ENCODE data around the gene IGSF9B. TPM values are rescaled to one million over a fixed set of nuclear protein-coding genes. Genes with fewer than 3 reads are reported as not detected.

Gene IGSF9B
- total and polyA plus RNA-seq, 2 of the 13 experiments (the other 11 are each of a cell fraction or from before 2014, with no cell fraction given) = not detected

DNA sequence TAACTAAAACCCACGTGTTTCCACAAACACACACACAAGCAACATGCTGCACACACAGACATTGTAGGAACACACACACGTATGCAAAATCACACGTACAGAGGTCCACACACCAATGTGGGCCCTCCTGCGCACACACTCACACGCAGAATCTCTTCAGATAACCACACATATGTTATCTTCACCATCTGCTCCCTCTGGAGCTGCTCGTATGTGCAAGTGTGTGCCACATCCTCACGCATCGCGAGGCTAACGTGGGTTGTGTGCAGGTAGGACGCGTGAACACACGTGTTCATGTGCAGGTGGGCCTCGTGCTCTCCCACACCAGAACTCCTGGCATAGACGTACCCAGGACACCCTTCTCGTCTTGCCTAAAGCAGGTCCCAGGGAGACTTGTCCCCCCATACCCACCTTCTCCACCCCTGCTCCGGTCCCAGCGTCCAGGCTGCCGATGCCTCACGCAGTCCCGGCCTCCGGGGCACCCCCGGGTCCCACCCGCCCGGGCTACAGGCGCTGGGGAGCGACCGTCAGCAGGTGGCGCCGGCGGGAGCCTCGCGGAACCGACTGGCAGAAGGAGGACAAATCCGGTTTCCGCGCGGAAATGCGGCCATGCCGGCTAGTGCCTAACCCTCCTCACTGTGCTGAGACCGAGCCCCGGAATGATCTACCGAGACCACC, 10.3 kb upstream of the IGSF9B start:
- Histone ChIP-seq H4K20me1 (ENCODE audit: insufficient read depth, low read length) (no peaks in the 10 kb centered on the region), H3K4me2 (ENCODE audit: low read depth, low read length) (no peak overlapping the region), H3K79me2 (ENCODE audit: insufficient read depth, low read length) (no peaks in the 10 kb centered on the region), H3K4me3 (replicated peaks in 1 of 3; ENCODE audit: insufficient read depth in 1 of 3, low read depth in 2 of 3, low read length in 3 of 3) (no peak overlapping the region), H3K9me3 (ENCODE audit: low read length) (no peaks in the 10 kb centered on the region), H3K9ac (ENCODE audit: insufficient read depth, low read depth, low read length) (no peak overlapping the region), H2AFZ (ENCODE audit: low read length) (no peak overlapping the region), H3K36me3 (replicated peaks in 1 of 2; ENCODE audit: control insufficient read depth in 1 of 2, insufficient read depth in 2 of 2, low read length in 2 of 2) (no peaks in the 10 kb centered on the region), H3K27ac (ENCODE audit: extremely low read length, insufficient read depth, low read length) (no peak overlapping the region), H3K4me1 (ENCODE audit: insufficient read depth, low read length) (no peaks in the 10 kb centered on the region), H3K27me3 (ENCODE audit: control insufficient read depth in 1 of 2, insufficient read depth in 2 of 2, low read length in 2 of 2) (peaks cover 8 to 34% of the 10 kb centered on the region in 2 experiments; a peak in 3 of 5 replicates)
- no peak for DNase-seq (ENCODE audit: low spot score)
- 60% methylated on average over 18 of the region's 43 CpGs for WGBS (ENCODE audit: low lambda C conversion rate)
- ChIA-PET POLR2A (no interaction called here), CTCF (ENCODE audit: low intra/inter-chr PET ratio, low total read pairs) (no interaction called here)
- no peak for FAIRE-seq
- ATAC-seq = peak; percentile 37
- intact Hi-C loops (cut with micrococcal nuclease; ENCODE audit: unreplicated experiment) = no loop called here
- no TSS peak for BruUV-seq (replicated peaks)
- in situ Hi-C loops (cut with HindIII; ENCODE audit: extremely low pct_ligation_motif_present, low pct_unique_long_range_greater_than_20kb) = no loop called here
- TF ChIP-seq ZNF546 (CRISPR knock-in tag; conservative IDR thresholded peaks at IDR 0.05) = no peak
- TF ChIP-seq ZNF337 (CRISPR knock-in tag; IDR thresholded peaks at IDR 0.05; ENCODE audit: borderline replicate concordance, low read depth) = no peak
- no peak for TF ChIP-seq THAP9 (CRISPR knock-in tag; IDR thresholded peaks at IDR 0.05; ENCODE audit: borderline replicate concordance)
- TF ChIP-seq THAP11 (CRISPR knock-in tag; IDR thresholded peaks at IDR 0.05) = no peak
- no peak for TF ChIP-seq POLR2AphosphoS2 (IDR thresholded peaks at IDR 0.05; ENCODE audit: low read depth, low read length)
- no peak for TF ChIP-seq ZNF432 (CRISPR knock-in tag; IDR thresholded peaks at IDR 0.05; ENCODE audit: borderline replicate concordance)
- TF ChIP-seq, protein P1, sequence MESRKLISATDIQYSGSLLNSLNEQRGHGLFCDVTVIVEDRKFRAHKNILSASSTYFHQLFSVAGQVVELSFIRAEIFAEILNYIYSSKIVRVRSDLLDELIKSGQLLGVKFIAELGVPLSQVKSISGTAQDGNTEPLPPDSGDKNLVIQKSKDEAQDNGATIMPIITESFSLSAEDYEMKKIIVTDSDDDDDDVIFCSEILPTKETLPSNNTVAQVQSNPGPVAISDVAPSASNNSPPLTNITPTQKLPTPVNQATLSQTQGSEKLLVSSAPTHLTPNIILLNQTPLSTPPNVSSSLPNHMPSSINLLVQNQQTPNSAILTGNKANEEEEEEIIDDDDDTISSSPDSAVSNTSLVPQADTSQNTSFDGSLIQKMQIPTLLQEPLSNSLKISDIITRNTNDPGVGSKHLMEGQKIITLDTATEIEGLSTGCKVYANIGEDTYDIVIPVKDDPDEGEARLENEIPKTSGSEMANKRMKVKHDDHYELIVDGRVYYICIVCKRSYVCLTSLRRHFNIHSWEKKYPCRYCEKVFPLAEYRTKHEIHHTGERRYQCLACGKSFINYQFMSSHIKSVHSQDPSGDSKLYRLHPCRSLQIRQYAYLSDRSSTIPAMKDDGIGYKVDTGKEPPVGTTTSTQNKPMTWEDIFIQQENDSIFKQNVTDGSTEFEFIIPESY (CRISPR knock-in tag; IDR thresholded peaks at IDR 0.05) = 0 out of 2 replicates have a peak, but pooled peaks have one; percentile 50
- TF ChIP-seq ADNP (CRISPR knock-in tag; IDR thresholded peaks at IDR 0.05) = no peak
- TF ChIP-seq, protein P2, sequence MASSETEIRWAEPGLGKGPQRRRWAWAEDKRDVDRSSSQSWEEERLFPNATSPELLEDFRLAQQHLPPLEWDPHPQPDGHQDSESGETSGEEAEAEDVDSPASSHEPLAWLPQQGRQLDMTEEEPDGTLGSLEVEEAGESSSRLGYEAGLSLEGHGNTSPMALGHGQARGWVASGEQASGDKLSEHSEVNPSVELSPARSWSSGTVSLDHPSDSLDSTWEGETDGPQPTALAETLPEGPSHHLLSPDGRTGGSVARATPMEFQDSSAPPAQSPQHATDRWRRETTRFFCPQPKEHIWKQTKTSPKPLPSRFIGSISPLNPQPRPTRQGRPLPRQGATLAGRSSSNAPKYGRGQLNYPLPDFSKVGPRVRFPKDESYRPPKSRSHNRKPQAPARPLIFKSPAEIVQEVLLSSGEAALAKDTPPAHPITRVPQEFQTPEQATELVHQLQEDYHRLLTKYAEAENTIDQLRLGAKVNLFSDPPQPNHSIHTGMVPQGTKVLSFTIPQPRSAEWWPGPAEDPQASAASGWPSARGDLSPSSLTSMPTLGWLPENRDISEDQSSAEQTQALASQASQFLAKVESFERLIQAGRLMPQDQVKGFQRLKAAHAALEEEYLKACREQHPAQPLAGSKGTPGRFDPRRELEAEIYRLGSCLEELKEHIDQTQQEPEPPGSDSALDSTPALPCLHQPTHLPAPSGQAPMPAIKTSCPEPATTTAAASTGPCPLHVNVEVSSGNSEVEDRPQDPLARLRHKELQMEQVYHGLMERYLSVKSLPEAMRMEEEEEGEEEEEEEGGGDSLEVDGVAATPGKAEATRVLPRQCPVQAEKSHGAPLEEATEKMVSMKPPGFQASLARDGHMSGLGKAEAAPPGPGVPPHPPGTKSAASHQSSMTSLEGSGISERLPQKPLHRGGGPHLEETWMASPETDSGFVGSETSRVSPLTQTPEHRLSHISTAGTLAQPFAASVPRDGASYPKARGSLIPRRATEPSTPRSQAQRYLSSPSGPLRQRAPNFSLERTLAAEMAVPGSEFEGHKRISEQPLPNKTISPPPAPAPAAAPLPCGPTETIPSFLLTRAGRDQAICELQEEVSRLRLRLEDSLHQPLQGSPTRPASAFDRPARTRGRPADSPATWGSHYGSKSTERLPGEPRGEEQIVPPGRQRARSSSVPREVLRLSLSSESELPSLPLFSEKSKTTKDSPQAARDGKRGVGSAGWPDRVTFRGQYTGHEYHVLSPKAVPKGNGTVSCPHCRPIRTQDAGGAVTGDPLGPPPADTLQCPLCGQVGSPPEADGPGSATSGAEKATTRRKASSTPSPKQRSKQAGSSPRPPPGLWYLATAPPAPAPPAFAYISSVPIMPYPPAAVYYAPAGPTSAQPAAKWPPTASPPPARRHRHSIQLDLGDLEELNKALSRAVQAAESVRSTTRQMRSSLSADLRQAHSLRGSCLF (CRISPR knock-in tag; IDR thresholded peaks at IDR 0.05; ENCODE audit: borderline replicate concordance) = no peak
- TF ChIP-seq SMARCC2 (IDR thresholded peaks at IDR 0.05) = no peak
- TF ChIP-seq SALL2 (CRISPR knock-in tag; IDR thresholded peaks at IDR 0.05) = no peak
- no peak for TF ChIP-seq ARNT (IDR thresholded peaks at IDR 0.05)
- TF ChIP-seq CTCF (CRISPR knock-in tag; IDR thresholded peaks at IDR 0.05) = peak; percentile 31; the same call in 1 of the 2 replicates
